ENCODE measurements around the gene TMEM138. TPM values are rescaled to one million over a fixed set of nuclear protein-coding genes. Genes with fewer than 3 reads are reported as not detected.

The TMEM138 gene
- total and polyA plus RNA-seq, 2 of the 4 experiments (the other 2 are of a cell fraction), result 16.8 to 53.2 TPM

DNA sequence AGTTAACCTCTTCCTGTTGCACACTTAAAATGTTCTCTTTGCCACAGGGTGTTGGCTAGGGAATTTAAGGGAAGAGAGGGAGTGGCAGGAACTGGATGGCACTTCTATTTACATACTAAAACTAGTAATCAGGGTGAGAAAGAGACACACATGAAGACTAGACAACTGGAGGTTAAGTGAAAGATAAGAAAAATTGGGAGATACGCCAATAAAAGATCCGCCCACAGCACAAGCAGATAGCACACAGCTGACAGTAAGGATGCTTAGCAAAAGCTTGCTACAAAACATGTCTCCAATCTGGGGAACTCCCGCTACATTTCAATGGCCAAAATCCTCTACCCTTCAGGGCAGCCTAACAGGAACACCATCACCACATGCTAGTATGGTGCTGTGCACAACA is 54.8 kb downstream of the TMEM138 start:
- TF ChIP-seq RFX5 (IDR thresholded peaks at IDR 0.05; ENCODE audit: low read depth, low read length) (no peak), BHLHE40 (IDR thresholded peaks at IDR 0.05; ENCODE audit: low read depth, low read length) (no peak), RCOR1 (IDR thresholded peaks at IDR 0.05; ENCODE audit: insufficient replicate concordance, low read length) (no peak), SMC3 (IDR thresholded peaks at IDR 0.05; ENCODE audit: low read depth, low read length) (no peak), MXI1 (IDR thresholded peaks at IDR 0.05; ENCODE audit: borderline replicate concordance, low read depth, low read length) (no peak), FOS (IDR thresholded peaks at IDR 0.05; ENCODE audit: low read depth, low read length) (no peak), NFE2L2 (IDR thresholded peaks at IDR 0.05; ENCODE audit: low read depth, low read length) (no peak), CEBPB (IDR thresholded peaks at IDR 0.05; ENCODE audit: low read depth, low read length) (no peak), MAZ (IDR thresholded peaks at IDR 0.05; ENCODE audit: borderline replicate concordance, low read depth, low read length) (no peak), CHD1 (IDR thresholded peaks at IDR 0.05; ENCODE audit: low read depth, low read length) (no peak), RAD21 (IDR thresholded peaks at IDR 0.05; ENCODE audit: low read length) (no peak), POLR2A (IDR thresholded peaks at IDR 0.05; ENCODE audit: low read depth, low read length) (no peak), MAFK (IDR thresholded peaks at IDR 0.05; ENCODE audit: low read depth, low read length) (no peak)
- TF ChIP-seq, protein P1, sequence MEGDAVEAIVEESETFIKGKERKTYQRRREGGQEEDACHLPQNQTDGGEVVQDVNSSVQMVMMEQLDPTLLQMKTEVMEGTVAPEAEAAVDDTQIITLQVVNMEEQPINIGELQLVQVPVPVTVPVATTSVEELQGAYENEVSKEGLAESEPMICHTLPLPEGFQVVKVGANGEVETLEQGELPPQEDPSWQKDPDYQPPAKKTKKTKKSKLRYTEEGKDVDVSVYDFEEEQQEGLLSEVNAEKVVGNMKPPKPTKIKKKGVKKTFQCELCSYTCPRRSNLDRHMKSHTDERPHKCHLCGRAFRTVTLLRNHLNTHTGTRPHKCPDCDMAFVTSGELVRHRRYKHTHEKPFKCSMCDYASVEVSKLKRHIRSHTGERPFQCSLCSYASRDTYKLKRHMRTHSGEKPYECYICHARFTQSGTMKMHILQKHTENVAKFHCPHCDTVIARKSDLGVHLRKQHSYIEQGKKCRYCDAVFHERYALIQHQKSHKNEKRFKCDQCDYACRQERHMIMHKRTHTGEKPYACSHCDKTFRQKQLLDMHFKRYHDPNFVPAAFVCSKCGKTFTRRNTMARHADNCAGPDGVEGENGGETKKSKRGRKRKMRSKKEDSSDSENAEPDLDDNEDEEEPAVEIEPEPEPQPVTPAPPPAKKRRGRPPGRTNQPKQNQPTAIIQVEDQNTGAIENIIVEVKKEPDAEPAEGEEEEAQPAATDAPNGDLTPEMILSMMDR (conservative IDR thresholded peaks at IDR 0.05; ENCODE audit: low read depth, low read length), result no peak
- TF ChIP-seq, protein P2, sequence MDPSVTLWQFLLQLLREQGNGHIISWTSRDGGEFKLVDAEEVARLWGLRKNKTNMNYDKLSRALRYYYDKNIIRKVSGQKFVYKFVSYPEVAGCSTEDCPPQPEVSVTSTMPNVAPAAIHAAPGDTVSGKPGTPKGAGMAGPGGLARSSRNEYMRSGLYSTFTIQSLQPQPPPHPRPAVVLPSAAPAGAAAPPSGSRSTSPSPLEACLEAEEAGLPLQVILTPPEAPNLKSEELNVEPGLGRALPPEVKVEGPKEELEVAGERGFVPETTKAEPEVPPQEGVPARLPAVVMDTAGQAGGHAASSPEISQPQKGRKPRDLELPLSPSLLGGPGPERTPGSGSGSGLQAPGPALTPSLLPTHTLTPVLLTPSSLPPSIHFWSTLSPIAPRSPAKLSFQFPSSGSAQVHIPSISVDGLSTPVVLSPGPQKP (IDR thresholded peaks at IDR 0.05; ENCODE audit: borderline replicate concordance, low read depth, low read length), result no peak
- TF ChIP-seq, protein P3, sequence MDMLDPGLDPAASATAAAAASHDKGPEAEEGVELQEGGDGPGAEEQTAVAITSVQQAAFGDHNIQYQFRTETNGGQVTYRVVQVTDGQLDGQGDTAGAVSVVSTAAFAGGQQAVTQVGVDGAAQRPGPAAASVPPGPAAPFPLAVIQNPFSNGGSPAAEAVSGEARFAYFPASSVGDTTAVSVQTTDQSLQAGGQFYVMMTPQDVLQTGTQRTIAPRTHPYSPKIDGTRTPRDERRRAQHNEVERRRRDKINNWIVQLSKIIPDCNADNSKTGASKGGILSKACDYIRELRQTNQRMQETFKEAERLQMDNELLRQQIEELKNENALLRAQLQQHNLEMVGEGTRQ (IDR thresholded peaks at IDR 0.05; ENCODE audit: low read depth, low read length), result no peak
- H3K23ac ChIP-seq (ENCODE audit: low read depth, low read length), result no peak overlapping the region
- no peaks in the 10 kb centered on the region for H3K9me3 ChIP-seq (ENCODE audit: control insufficient read depth, insufficient read depth, low read length)
- POLR2A ChIA-PET (ENCODE audit: unreplicated experiment), result no interaction called here
- no peak overlapping the region for H3K4me3 ChIP-seq (ENCODE audit: insufficient read depth, low read depth, low read length)
- no peak overlapping the region for H3K4ac ChIP-seq (ENCODE audit: low read depth, low read length)
- no peak overlapping the region for H2BK15ac ChIP-seq (ENCODE audit: low read depth, low read length)
- no peak overlapping the region for H3K27ac ChIP-seq (ENCODE audit: insufficient read depth, low read length)
- H3K9ac ChIP-seq (ENCODE audit: low read depth, low read length), result no peak overlapping the region
- no peaks in the 10 kb centered on the region for H3K9me1 ChIP-seq (ENCODE audit: insufficient read depth, low read length)
- peaks cover 65% of the 10 kb centered on the region for H3K36me3 ChIP-seq (ENCODE audit: control insufficient read depth, insufficient read depth, low read length)
- dilution Hi-C loops (cut with HindIII; ENCODE audit: low sequenced_read_pairs, unreplicated experiment) (no loop called here), intact Hi-C loops (cut with micrococcal nuclease) (no loop called here), in situ Hi-C loops (cut with MboI; ENCODE audit: low sequenced_read_pairs) (no loop called here)
- no peak overlapping the region for H3K4me2 ChIP-seq (ENCODE audit: low read depth, low read length)
- BruUV-seq (replicated peaks), result no TSS peak
- peaks cover 33% of the 10 kb centered on the region for H4K20me1 ChIP-seq (ENCODE audit: insufficient read depth, low read length)
- H3K27me3 ChIP-seq (ENCODE audit: control insufficient read depth, insufficient read depth, low read length), result no peaks in the 10 kb centered on the region
- CTCF ChIA-PET, result interaction anchor here (1.0 kb wide), 1 partner anchor 18 kb away, joined by 5 read pairs; no protein-coding TSS in a partner anchor
- WGBS, 2 experiments (ENCODE audit: extremely low coverage in 2 of 2, insufficient read length in 1 of 2), result no CpG with 5 or more reads among the region's 3 CpGs
- H2AK5ac ChIP-seq (ENCODE audit: low read depth, low read length), result no peak overlapping the region
- ATAC-seq (ENCODE audit: low read depth), result no peak
- H4K91ac ChIP-seq (ENCODE audit: insufficient read depth, low read depth, low read length), result no peak overlapping the region
- no peak overlapping the region for H3K56ac ChIP-seq (ENCODE audit: extremely low read depth, insufficient read depth, low read length)
- no peak overlapping the region for H2BK20ac ChIP-seq (ENCODE audit: low read depth, low read length)
- H2BK5ac ChIP-seq (ENCODE audit: low read depth, low read length, poor library complexity, severe bottlenecking), result no peak overlapping the region
- H3K14ac ChIP-seq (replicated peaks; ENCODE audit: low read depth, low read length), result no peak overlapping the region
- no peak overlapping the region for H4K5ac ChIP-seq (ENCODE audit: low read depth, low read length)
- H4K8ac ChIP-seq (ENCODE audit: low read depth in 2 of 2, low read length in 2 of 2), result no peak overlapping the region
- no peak for DNase-seq
- no peak overlapping the region for H2BK120ac ChIP-seq (ENCODE audit: low read depth, low read length)
- no peak overlapping the region for H2AK9ac ChIP-seq (replicated peaks; ENCODE audit: low read depth, low read length, poor library complexity)
- H2AFZ ChIP-seq (replicated peaks; ENCODE audit: low read length, poor library complexity), result no peak overlapping the region
- H3K18ac ChIP-seq (ENCODE audit: low read depth, low read length), result no peak overlapping the region
- H3K79me1 ChIP-seq (ENCODE audit: low read depth in 1 of 2, low read length in 2 of 2), result peaks cover 19 to 40% of the 10 kb centered on the region in 2 experiments
- H3K4me1 ChIP-seq (ENCODE audit: control insufficient read depth, insufficient read depth, low read length), result no peaks in the 10 kb centered on the region

Measured in IMR-90 (cell line).